HCEC 1CT (cell line): Measurements from ENCODE around the gene ATOH7.
"Not testable (repeated sequence)": the region's sequence is repeated elsewhere in the genome, so short reads cannot be mapped to it uniquely, and the experiment has no call there.

Source experiments
- DNase-seq: peaks from one replicate; pipeline ENCODE4 v3.0.0-alpha.2; 2017

Gene ATOH7

GRCh38 chr10:68235581-68235980 is 3.7 kb upstream of the ATOH7 start:
- no peak for DNase-seq

GRCh38 chr10:68235111-68235510 is 3.2 kb upstream of the ATOH7 start:
- DNase-seq, result no peak

- no peak for DNase-seq
These were observed 1.1 kb upstream of the ATOH7 start for GRCh38 chr10:68233046-68233445.

- peak; percentile 68 for DNase-seq
These were observed 652 bp downstream of the ATOH7 start for GRCh38 chr10:68231106-68231816.

- DNase-seq, result no peak
These were observed 1.6 kb downstream of the ATOH7 start for GRCh38 chr10:68230268-68230667.

- peak; percentile 71 for DNase-seq
These were observed 7.1 kb downstream of the ATOH7 start for GRCh38 chr10:68224810-68225209.

GRCh38 chr10:68223535-68224165 is 8.3 kb downstream of the ATOH7 start:
- no peak for DNase-seq

- DNase-seq, result no peak
These were observed 9.5 kb downstream of the ATOH7 start for GRCh38 chr10:68222391-68222790.

GRCh38 chr10:68221196-68221595 is 10.7 kb downstream of the ATOH7 start:
- peak; percentile 17 for DNase-seq

- no peak for DNase-seq
These were observed 13.1 kb downstream of the ATOH7 start for GRCh38 chr10:68218786-68219185.

GRCh38 chr10:68212721-68213352 is 19.1 kb downstream of the ATOH7 start:
- DNase-seq, result peak; percentile 46

- DNase-seq, result no peak
These were observed 20.2 kb downstream of the ATOH7 start for GRCh38 chr10:68211669-68212068.

GRCh38 chr10:68208424-68209042 is 23.4 kb downstream of the ATOH7 start:
- DNase-seq, result peak; percentile 57

- peak; percentile 62 for DNase-seq
These were observed 29.0 kb downstream of the ATOH7 start for GRCh38 chr10:68202960-68203353.

GRCh38 chr10:68196701-68197100 is 35.2 kb downstream of the ATOH7 start:
- DNase-seq, result no peak

GRCh38 chr10:68195776-68196175 is 36.1 kb downstream of the ATOH7 start:
- not testable (repeated sequence) for DNase-seq

- no peak for DNase-seq
These were observed 37.6 kb downstream of the ATOH7 start for GRCh38 chr10:68194290-68194689.

- DNase-seq, result peak; percentile 59
These were observed 39.8 kb downstream of the ATOH7 start for GRCh38 chr10:68192113-68192512.

- DNase-seq, result no peak
These were observed 43.1 kb downstream of the ATOH7 start for GRCh38 chr10:68188835-68189234.

- DNase-seq, result no peak
These were observed 46.8 kb downstream of the ATOH7 start for GRCh38 chr10:68185085-68185484.

GRCh38 chr10:68184546-68184945 is 47.4 kb downstream of the ATOH7 start:
- DNase-seq, result no peak
